HepG2 (cell line): ENCODE data around the gene ZDHHC24. TPM values are rescaled to one million over a fixed set of nuclear protein-coding genes. Genes with fewer than 3 reads are reported as not detected.

Source experiments
- ATAC-seq: fragments of 200-7000 bp; cut with Tn5 transposase; 3 replicates; pipeline ENCODE4 v1.9.1; 2020; ENCODE audit warnings: mild to moderate bottlenecking, moderate library complexity
- BruUV-seq: library from RNA; stranded (reverse); fragments of 400-500 nt; replicated peaks from 2 replicates; lab custom pipeline; 2021; lab: Mats Ljungman, UMichigan
- CTCF ChIA-PET: fragments of 300-600 bp; formaldehyde crosslinking; extraction: SDS; loops from one replicate; lab custom pipeline; 2021; ENCODE audit warnings: low total read pairs, inconsistent platforms, low intra/inter-chr PET ratio; lab: Yijun Ruan, JAX
- POLR2A ChIA-PET: fragments of 350-600 bp; sonication (Branson Sonifier 250); formaldehyde crosslinking; loops from one replicate; lab custom pipeline; 2020; ENCODE audit warnings: antibody characterized with exemption, inconsistent platforms; lab: Yijun Ruan, JAX
- DNase-seq: peaks from one replicate; pipeline ENCODE4 v3.0.0-alpha.2; 2015; ENCODE audit warnings: low spot score
- FAIRE-seq: peaks from 3 replicates; lab custom pipeline; 2011; peaks lifted over from hg19 to GRCh38; lab: Jason Lieb, UNC
- H2AFZ ChIP-seq: one replicate; pipeline ENCODE4 v1.6.1; 2011; ENCODE audit warnings: low read length, inconsistent platforms
- H3K27ac ChIP-seq: fragments of 300-600 bp; 3 replicates; pipeline ENCODE4 v1.8.0; 2011; ENCODE audit warnings: mixed run types, mild to moderate bottlenecking, mixed read lengths, low read length, inconsistent platforms; ENCODE audit not compliant: insufficient read depth; ENCODE audit errors: extremely low read length
- H3K27me3 ChIP-seq, 2 experiments: fragments of 200-600 bp in 1 of 2; 2 replicates in 1 of 2; 3 replicates in 1 of 2; pipeline versions ENCODE4 v1.6.0 to v1.8.0; 2011; ENCODE audit warnings: low read length in 2 of 2, mild to moderate bottlenecking in 2 of 2, moderate library complexity in 2 of 2, inconsistent platforms in 1 of 2; ENCODE audit not compliant: insufficient read depth in 2 of 2, control insufficient read depth in 1 of 2
- H3K36me3 ChIP-seq, 2 experiments: fragments of 200-600 bp in 1 of 2; replicated peaks in 1 of 2; 2 replicates in 1 of 2; 3 replicates in 1 of 2; pipeline versions ENCODE4 v1.5.1 to v1.8.0; 2011; ENCODE audit warnings: low read length in 2 of 2, inconsistent platforms in 1 of 2; ENCODE audit not compliant: insufficient read depth in 2 of 2, control insufficient read depth in 1 of 2
- H3K4me1 ChIP-seq: 2 replicates; pipeline ENCODE4 v1.5.1; 2012; ENCODE audit warnings: low read length, inconsistent platforms; ENCODE audit not compliant: insufficient read depth
- H3K4me2 ChIP-seq: 2 replicates; pipeline ENCODE4 v1.6.0; 2011; ENCODE audit warnings: low read depth, low read length, inconsistent platforms
- H3K4me3 ChIP-seq, 3 experiments: fragments of 200-600 bp in 1 of 3; sonication (generic), shearing (Covaris generic) in 1 of 3; replicated peaks in 1 of 3; 2 replicates each; pipeline ENCODE4 v1.5.1; 2011 to 2016; ENCODE audit warnings: low read length in 3 of 3, inconsistent platforms in 2 of 3, low read depth in 2 of 3, mild to moderate bottlenecking in 2 of 3, control low read depth in 1 of 3, mixed read lengths in 1 of 3; ENCODE audit not compliant: insufficient read depth in 1 of 3
- H3K79me2 ChIP-seq: one replicate; pipeline ENCODE4 v1.6.1; 2011; ENCODE audit warnings: low read length, inconsistent platforms; ENCODE audit not compliant: insufficient read depth
- H3K9ac ChIP-seq: 2 replicates; pipeline ENCODE4 v1.6.0; 2011; ENCODE audit warnings: mild to moderate bottlenecking, low read depth, low read length, inconsistent platforms; ENCODE audit not compliant: insufficient read depth
- H3K9me3 ChIP-seq: 2 replicates; pipeline ENCODE4 v1.5.1; 2012; ENCODE audit warnings: mild to moderate bottlenecking, low read length
- H4K20me1 ChIP-seq: 2 replicates; pipeline ENCODE4 v1.6.0; 2011; ENCODE audit warnings: inconsistent platforms, mild to moderate bottlenecking, low read length, moderate library complexity; ENCODE audit not compliant: insufficient read depth
- AKAP8 ChIP-seq: sonication (generic); formaldehyde crosslinking; IDR thresholded peaks from 2 replicates; pipeline ENCODE4 v1.5.1; 2020; ENCODE audit warnings: mild to moderate bottlenecking, missing genetic modification reagents
- EZH2 ChIP-seq: conservative IDR thresholded peaks from 2 replicates; pipeline ENCODE4 v1.6.1; 2012; ENCODE audit warnings: mild to moderate bottlenecking, low read depth, low read length, moderate library complexity
- GABPB1 ChIP-seq: IDR thresholded peaks from 2 replicates; pipeline ENCODE4 v1.6.1; 2016; ENCODE audit warnings: mild to moderate bottlenecking, missing genetic modification reagents, moderate library complexity, missing compliant biosample characterization
- KLF12 ChIP-seq: sonication (generic); formaldehyde crosslinking; IDR thresholded peaks from 2 replicates; pipeline ENCODE4 v1.4.0; 2020; ENCODE audit warnings: missing genetic modification reagents, borderline replicate concordance
- MAF1 ChIP-seq: sonication (generic); formaldehyde crosslinking; IDR thresholded peaks from 2 replicates; pipeline ENCODE4 v1.5.0; 2020; ENCODE audit warnings: missing genetic modification reagents, borderline replicate concordance
- MZF1 ChIP-seq: sonication (generic); formaldehyde crosslinking; IDR thresholded peaks from 2 replicates; pipeline ENCODE4 v1.8.1; 2023; ENCODE audit warnings: mild to moderate bottlenecking, missing genetic modification reagents, borderline replicate concordance
- RBFOX2 ChIP-seq: fragments of 200-400 bp; formaldehyde crosslinking; IDR thresholded peaks from 2 replicates; pipeline ENCODE4 v1.6.1; 2017; ENCODE audit warnings: low read depth, mild to moderate bottlenecking, low read length
- SRSF4 ChIP-seq: fragments of 200-400 bp; formaldehyde crosslinking; IDR thresholded peaks from one replicate; pipeline ENCODE4 v1.6.1; 2018; ENCODE audit warnings: mild to moderate bottlenecking, low read depth, low read length, moderate library complexity; ENCODE audit not compliant: poor library complexity, severe bottlenecking
- STAT6 ChIP-seq: sonication (generic); formaldehyde crosslinking; IDR thresholded peaks from 2 replicates; pipeline ENCODE4 v1.4.0; 2020; ENCODE audit warnings: missing genetic modification reagents, mild to moderate bottlenecking, borderline replicate concordance
- ZFP36L2 ChIP-seq: sonication (generic); formaldehyde crosslinking; IDR thresholded peaks from 2 replicates; pipeline ENCODE4 v1.4.0; 2020; ENCODE audit warnings: missing genetic modification reagents
- ZNF207 ChIP-seq: fragments of 450-650 bp; IDR thresholded peaks from 2 replicates; pipeline ENCODE4 v1.6.1; 2016; ENCODE audit warnings: antibody characterized with exemption, borderline replicate concordance
- ZNF280B ChIP-seq: sonication (generic); formaldehyde crosslinking; IDR thresholded peaks from 2 replicates; pipeline ENCODE4 v1.5.0; 2020; ENCODE audit warnings: missing genetic modification reagents, mild to moderate bottlenecking, borderline replicate concordance
- ZNF547 ChIP-seq: sonication (generic); formaldehyde crosslinking; IDR thresholded peaks from 2 replicates; pipeline ENCODE4 v1.5.1; 2020; ENCODE audit warnings: mild to moderate bottlenecking, missing genetic modification reagents
- ZNF784 ChIP-seq: sonication (generic); formaldehyde crosslinking; IDR thresholded peaks from 2 replicates; pipeline ENCODE4 v1.5.1; 2020; ENCODE audit warnings: missing genetic modification reagents, mild to moderate bottlenecking, borderline replicate concordance
- WGBS: methylation state at CpG from one replicate; pipeline ENCODE4 v1.1.6; 2017; ENCODE audit warnings: low lambda C conversion rate; 5-methylcytosine and 5-hydroxymethylcytosine counted together
- in situ Hi-C: cut with HindIII; loops from 2 replicates; pipeline ENCODE4 v1.10.0; 2017; ENCODE audit warnings: low pct_unique_long_range_greater_than_20kb; ENCODE audit not compliant: extremely low pct_ligation_motif_present
- intact Hi-C: fragments of 100-400 bp; cut with micrococcal nuclease; formaldehyde crosslinking; loops from one replicate; pipeline ENCODE4 v1.10.0; 2022; ENCODE audit not compliant: unreplicated experiment
- polyA plus RNA-seq, 8 experiments: library from polyadenylated mRNA; depleted of rRNA in 3 of 8; stranded (reverse) in 7 of 8; unstranded in 1 of 8; fragments of >200 nt; fragmentation: Illumina TruSeq in 4 of 8; extraction: Trizol in 4 of 8; gene quantifications; 2 replicates each; pipeline versions ENCODE4 v1.2.1 to v1.2.3, GENCODE V29; 2011 to 2016; ENCODE audit warnings: low read depth in 4 of 8, missing spikeins in 1 of 8, mixed read lengths in 1 of 8; ENCODE audit not compliant: insufficient read depth in 1 of 8
- total RNA-seq, 5 experiments: library from RNA; depleted of rRNA; stranded (reverse); fragments of >200 nt; fragmentation: Illumina TruSeq; extraction: Trizol; gene quantifications; 2 replicates each; pipeline ENCODE4 v1.2.3, GENCODE V29; 2016; ENCODE audit warnings: low read depth in 1 of 5

ZDHHC24 gene
- total and polyA plus RNA-seq, 2 of the 13 experiments (the other 11 are each of a cell fraction or from before 2014, with no cell fraction given) = 4.3 TPM

GRCh38 chr11:66476173-66476840 is 69.5 kb downstream of the ZDHHC24 start (continued):
- TF ChIP-seq STAT6 (CRISPR knock-in tag) (no peak), KLF12 (CRISPR knock-in tag) (no peak)

- CTCF ChIA-PET = no interaction called here
- Histone ChIP-seq H2AFZ (no peak overlapping the region), H3K4me1 (peaks cover 11% of the 10 kb centered on the region), H3K27me3 (no peaks in the 10 kb centered on the region), H3K79me2 (no peaks in the 10 kb centered on the region), H3K4me3 (no peak overlapping the region), H3K36me3 (peaks cover 0 to 2% of the 10 kb centered on the region in 2 experiments; a peak in 3 of 5 replicates), H3K9me3 (no peaks in the 10 kb centered on the region), H4K20me1 (no peaks in the 10 kb centered on the region), H3K4me2 (no peak overlapping the region), H3K9ac (no peak overlapping the region), H3K27ac (no peak overlapping the region)
- POLR2A ChIA-PET = no interaction called here
- intact Hi-C loops = no loop called here
- ATAC-seq = no peak
- WGBS = 96% methylated on average over 24 of the region's 44 CpGs
- DNase-seq = no peak
- FAIRE-seq = no peak
- BruUV-seq = no TSS peak
- in situ Hi-C loops = no loop called here
- TF ChIP-seq ZNF207 = no peak
- TF ChIP-seq ZNF280B (CRISPR knock-in tag) = no peak
- no peak for TF ChIP-seq ZFP36L2 (CRISPR knock-in tag)
- no peak for TF ChIP-seq ZNF547 (CRISPR knock-in tag)
- TF ChIP-seq MZF1 (CRISPR knock-in tag) = no peak
- TF ChIP-seq SRSF4 = no peak
- TF ChIP-seq AKAP8 (CRISPR knock-in tag) = 0 out of 2 replicates have a peak, but pooled peaks have one; percentile 18
- TF ChIP-seq GABPB1 = peak; percentile 11; the same call in 1 of the 2 replicates
- TF ChIP-seq RBFOX2 = peak; percentile 22
- no peak for TF ChIP-seq MAF1 (CRISPR knock-in tag)
- no peak for TF ChIP-seq ZNF784
- no peak for TF ChIP-seq EZH2
Measured at GRCh38 chr11:66475349-66476172, 70.3 kb downstream of the ZDHHC24 start.
